Rectal smooth muscle tissue (tissue), 1 donor: Measurements from ENCODE around the gene FAM181A.

Experiments
- H3K27ac ChIP-seq: one replicate; pipeline ENCODE4 v1.7.0; 2013; ENCODE audit warnings: low read depth, low read length, inconsistent platforms
- H3K27me3 ChIP-seq: one replicate; pipeline ENCODE4 v1.7.0; 2013; ENCODE audit warnings: low read length; ENCODE audit not compliant: control insufficient read depth, insufficient read depth
- H3K36me3 ChIP-seq: one replicate; pipeline ENCODE4 v1.7.0; 2013; ENCODE audit warnings: low read length; ENCODE audit not compliant: control insufficient read depth, insufficient read depth
- H3K4me1 ChIP-seq: one replicate; pipeline ENCODE4 v1.7.0; 2013; ENCODE audit warnings: low read length; ENCODE audit not compliant: control insufficient read depth, insufficient read depth
- H3K4me3 ChIP-seq: one replicate; pipeline ENCODE4 v1.7.0; 2013; ENCODE audit warnings: low read length
- H3K9ac ChIP-seq: one replicate; pipeline ENCODE4 v1.7.0; 2013; ENCODE audit warnings: low read length

Gene FAM181A

GRCh38 chr14:93893661-93894261 lies 33.4 kb upstream of the FAM181A start:
- H3K4me3 ChIP-seq, result no peak overlapping the region
- H3K27me3 ChIP-seq, result no peaks in the 10 kb centered on the region
- H3K27ac ChIP-seq, result no peak overlapping the region
- H3K4me1 ChIP-seq, result peaks cover 5% of the 10 kb centered on the region
- no peak overlapping the region for H3K9ac ChIP-seq
- no peaks in the 10 kb centered on the region for H3K36me3 ChIP-seq

- H3K4me3 ChIP-seq, result no peak overlapping the region
- no peak overlapping the region for H3K27ac ChIP-seq
- no peaks in the 10 kb centered on the region for H3K36me3 ChIP-seq
- H3K27me3 ChIP-seq, result no peaks in the 10 kb centered on the region
- H3K9ac ChIP-seq, result no peak overlapping the region
- H3K4me1 ChIP-seq, result peaks cover 5% of the 10 kb centered on the region
Measured at GRCh38 chr14:93895023-93895604, 32.0 kb upstream of the FAM181A start.

DNA sequence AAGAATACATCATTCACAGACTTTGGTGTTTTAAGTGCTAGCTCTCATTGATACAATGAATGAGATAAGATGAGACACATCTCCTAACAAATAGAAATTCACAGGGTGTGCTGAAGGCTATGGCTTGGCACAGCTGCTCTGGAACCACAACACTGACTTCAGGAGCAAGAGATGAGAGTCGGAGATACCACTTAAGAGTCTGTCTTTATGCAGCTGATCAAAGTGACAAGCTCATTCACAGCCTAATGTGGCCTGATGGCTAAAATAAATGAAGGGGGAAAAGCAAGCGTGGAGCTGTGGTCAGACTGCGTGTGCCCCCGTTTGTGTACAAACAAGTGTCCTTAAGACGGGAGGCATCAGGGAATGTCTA lies 29.7 kb upstream of the FAM181A start:
- H3K27me3 ChIP-seq, result no peaks in the 10 kb centered on the region
- no peaks in the 10 kb centered on the region for H3K36me3 ChIP-seq
- H3K4me3 ChIP-seq, result no peak overlapping the region
- H3K9ac ChIP-seq, result no peak overlapping the region
- no peak overlapping the region for H3K27ac ChIP-seq
- peaks cover 5% of the 10 kb centered on the region for H3K4me1 ChIP-seq

DNA sequence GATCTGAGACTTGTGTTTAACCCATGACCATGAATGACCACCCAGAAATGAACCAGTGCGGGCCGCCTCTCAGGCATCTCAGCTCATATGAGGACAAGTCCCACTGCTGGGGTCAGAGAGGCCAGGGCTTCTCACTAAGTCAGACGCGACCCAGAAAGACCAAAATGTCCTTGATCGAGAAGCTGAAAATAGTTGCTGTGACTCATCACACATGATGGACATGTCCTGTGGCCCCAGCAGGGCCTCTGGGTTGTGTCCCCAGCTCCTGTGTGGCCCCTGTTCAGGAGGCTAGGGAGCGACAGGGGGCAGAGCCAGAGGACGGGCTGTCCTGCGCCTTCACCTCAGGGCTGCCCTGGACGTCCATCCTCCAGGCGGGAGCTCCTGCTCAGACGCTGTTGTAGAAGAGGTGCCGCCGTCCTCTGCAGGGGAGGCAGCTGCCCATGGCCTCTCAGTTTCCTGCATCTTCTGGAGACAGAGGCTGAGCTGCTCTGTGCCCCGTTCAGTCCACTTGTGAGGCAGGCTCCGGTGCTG lies 29.0 kb upstream of the FAM181A start:
- Histone ChIP-seq H3K27me3 (no peaks in the 10 kb centered on the region), H3K36me3 (no peaks in the 10 kb centered on the region), H3K4me3 (no peak overlapping the region), H3K9ac (no peak overlapping the region), H3K27ac (no peak overlapping the region), H3K4me1 (peaks cover 3% of the 10 kb centered on the region)

DNA sequence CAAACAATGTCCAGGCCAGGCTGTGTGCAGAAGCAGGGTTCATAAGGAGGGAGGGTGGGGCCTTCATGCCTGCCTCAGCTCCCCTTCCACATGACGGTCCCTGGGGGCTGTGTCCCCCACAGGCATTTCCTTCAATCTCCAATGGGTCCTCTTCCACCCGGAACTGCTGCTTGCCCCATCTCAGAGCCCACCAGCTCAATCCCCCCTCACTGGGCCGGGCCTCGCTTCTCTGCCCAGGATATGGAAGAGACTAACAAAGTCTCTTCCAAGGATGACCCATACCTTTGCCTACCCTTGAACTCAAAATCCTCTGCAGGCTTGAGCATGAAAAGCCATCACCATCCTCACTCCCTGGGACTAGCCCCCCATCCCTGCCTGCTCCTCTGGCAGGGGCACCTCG lies 28.4 kb upstream of the FAM181A start:
- Histone ChIP-seq H3K36me3 (no peaks in the 10 kb centered on the region), H3K27me3 (no peaks in the 10 kb centered on the region), H3K4me1 (no peaks in the 10 kb centered on the region), H3K9ac (no peak overlapping the region), H3K4me3 (no peak overlapping the region), H3K27ac (no peak overlapping the region)

GRCh38 chr14:93901813-93902212 lies 25.3 kb upstream of the FAM181A start:
- Histone ChIP-seq H3K4me3 (no peak overlapping the region), H3K27me3 (no peaks in the 10 kb centered on the region), H3K36me3 (no peaks in the 10 kb centered on the region), H3K4me1 (no peaks in the 10 kb centered on the region), H3K9ac (no peak overlapping the region), H3K27ac (no peak overlapping the region)

DNA sequence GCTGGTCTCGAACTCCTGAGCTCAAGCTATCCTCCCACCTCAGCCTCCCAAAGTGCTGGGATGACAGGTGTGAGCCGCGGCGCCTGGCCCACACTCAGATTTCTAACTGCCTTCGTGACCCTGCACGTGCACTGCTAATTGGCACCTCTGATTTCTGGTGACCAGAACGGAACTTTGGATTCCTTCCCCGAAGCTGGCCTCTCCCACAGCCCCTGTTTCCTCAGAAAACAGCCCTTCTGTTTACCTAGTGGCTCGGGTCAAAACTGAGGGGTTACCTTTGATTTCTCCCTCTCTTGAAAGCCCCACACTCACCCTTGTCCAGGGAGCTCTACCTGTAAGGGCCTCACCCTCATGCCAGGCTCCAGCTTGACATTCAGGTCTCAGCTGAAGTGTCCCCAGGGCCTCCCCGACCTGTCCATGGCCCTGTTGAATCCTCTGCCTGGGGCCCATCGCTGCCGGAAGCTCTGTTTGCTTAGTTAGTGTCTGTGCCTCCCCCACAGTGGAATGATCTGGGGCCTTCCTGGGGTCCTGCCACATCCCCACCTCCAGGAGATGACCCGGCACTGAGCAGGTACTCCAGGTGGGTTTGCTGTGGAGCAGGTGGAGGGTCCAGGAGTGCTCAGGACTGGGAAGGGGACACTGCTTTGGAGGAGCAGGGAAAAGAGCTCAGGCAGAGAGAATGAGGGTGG lies 24.4 kb upstream of the FAM181A start:
- no peaks in the 10 kb centered on the region for H3K36me3 ChIP-seq
- no peak overlapping the region for H3K4me3 ChIP-seq
- no peaks in the 10 kb centered on the region for H3K27me3 ChIP-seq
- no peaks in the 10 kb centered on the region for H3K4me1 ChIP-seq
- H3K27ac ChIP-seq, result no peak overlapping the region
- H3K9ac ChIP-seq, result no peak overlapping the region

GRCh38 chr14:93903342-93904184 lies 23.6 kb upstream of the FAM181A start:
- Histone ChIP-seq H3K4me3 (no peak overlapping the region), H3K27me3 (no peaks in the 10 kb centered on the region), H3K36me3 (no peaks in the 10 kb centered on the region), H3K4me1 (no peaks in the 10 kb centered on the region), H3K27ac (no peak overlapping the region), H3K9ac (no peak overlapping the region)

DNA sequence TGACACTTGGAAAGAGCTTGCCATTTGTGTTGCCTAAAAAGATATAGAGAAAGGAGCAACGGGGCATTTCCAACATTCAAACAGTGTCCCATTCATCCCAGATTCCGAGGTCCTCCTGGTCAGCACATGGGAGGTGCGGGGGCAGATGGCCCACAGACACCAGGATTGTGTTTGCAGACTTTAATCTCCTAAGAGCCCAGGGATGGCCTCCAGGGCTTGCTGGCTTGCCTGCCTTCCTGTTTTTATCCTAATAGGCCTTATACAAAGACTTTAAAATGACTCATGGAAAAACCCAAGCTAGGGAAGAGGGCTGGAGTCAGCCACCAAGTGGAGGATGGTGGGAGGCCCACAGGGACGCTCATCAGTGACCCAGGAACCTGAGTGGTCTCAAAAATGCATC lies 21.5 kb upstream of the FAM181A start:
- Histone ChIP-seq H3K4me3 (no peak overlapping the region), H3K4me1 (no peaks in the 10 kb centered on the region), H3K9ac (no peak overlapping the region), H3K27me3 (no peaks in the 10 kb centered on the region), H3K27ac (no peak overlapping the region), H3K36me3 (no peaks in the 10 kb centered on the region)

GRCh38 chr14:93906341-93907329 lies 20.5 kb upstream of the FAM181A start:
- H3K4me3 ChIP-seq, result no peak overlapping the region
- no peak overlapping the region for H3K9ac ChIP-seq
- H3K4me1 ChIP-seq, result no peaks in the 10 kb centered on the region
- no peaks in the 10 kb centered on the region for H3K36me3 ChIP-seq
- H3K27ac ChIP-seq, result no peak overlapping the region
- H3K27me3 ChIP-seq, result no peaks in the 10 kb centered on the region

DNA sequence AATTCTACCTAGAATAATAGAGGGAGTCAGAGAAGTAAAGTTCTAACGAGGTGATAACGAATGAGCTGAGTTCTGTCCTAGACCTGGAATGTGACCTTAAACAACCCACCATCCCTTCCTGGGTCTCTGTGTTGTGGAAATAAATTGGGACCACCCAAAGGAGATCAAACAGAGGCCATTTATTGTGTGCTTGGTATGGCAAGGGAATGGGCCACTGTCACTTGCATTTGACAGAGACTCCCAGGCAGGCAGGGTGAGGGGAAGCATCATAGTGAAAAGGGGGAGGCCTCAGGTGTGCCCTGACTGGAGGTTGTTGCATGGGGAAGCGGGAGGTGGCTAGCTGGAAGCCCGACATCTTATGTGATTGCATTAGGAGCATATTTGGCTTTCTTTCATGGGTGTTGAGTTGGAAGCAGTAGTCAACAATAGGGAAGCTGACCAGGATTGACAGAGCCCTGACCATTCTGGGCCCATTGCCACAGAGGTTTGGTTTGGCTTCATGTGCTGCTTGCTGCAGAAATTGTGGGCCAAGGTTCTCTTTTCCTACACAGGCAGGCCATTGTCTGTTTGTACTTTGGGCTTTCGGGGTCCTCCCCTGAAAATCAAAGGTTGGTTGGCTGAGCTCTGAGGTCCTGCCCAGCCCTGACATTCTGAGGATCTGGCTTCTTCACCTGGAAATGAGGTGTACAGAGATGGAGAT lies 17.6 kb upstream of the FAM181A start:
- no peaks in the 10 kb centered on the region for H3K4me1 ChIP-seq
- no peaks in the 10 kb centered on the region for H3K27me3 ChIP-seq
- no peak overlapping the region for H3K4me3 ChIP-seq
- H3K36me3 ChIP-seq, result no peaks in the 10 kb centered on the region
- no peak overlapping the region for H3K27ac ChIP-seq
- no peak overlapping the region for H3K9ac ChIP-seq
